CD14-positive monocyte (primary cell): Measurements from ENCODE around the gene ERCC2. TPM values are rescaled to one million over a fixed set of nuclear protein-coding genes. Genes with fewer than 3 reads are reported as not detected.
"Not testable (repeated sequence)": the region's sequence is repeated elsewhere in the genome, so short reads cannot be mapped to it uniquely, and the experiment has no call there.

Experiments used
- DNase-seq, 3 donors: peaks; one replicate each; pipeline ENCODE4 v3.0.0-alpha.2; 2011 to 2022
- H2AFZ ChIP-seq: 2 replicates; pipeline ENCODE4 v1.6.0; 2012; ENCODE audit warnings: mild to moderate bottlenecking, low read depth, low read length, inconsistent platforms; ENCODE audit not compliant: insufficient read depth, poor library complexity, severe bottlenecking
- H3K27ac ChIP-seq, 2 donors: 1 replicate in 1 of 2; 2 replicates in 1 of 2; pipeline ENCODE4 v1.5.1; 2012 to 2013; ENCODE audit warnings: low read length in 2 of 2, control low read depth in 1 of 2, inconsistent platforms in 1 of 2, low read depth in 1 of 2, mild to moderate bottlenecking in 1 of 2
- H3K27me3 ChIP-seq, 2 donors: one replicate each; pipeline versions ENCODE4 v1.6.0 to v1.6.1; 2011 to 2013; ENCODE audit warnings: low read length in 2 of 2; ENCODE audit not compliant: control insufficient read depth in 2 of 2, insufficient read depth in 2 of 2
- H3K36me3 ChIP-seq, 2 donors: replicated peaks in 1 of 2; 1 replicate in 1 of 2; 2 replicates in 1 of 2; pipeline versions ENCODE4 v1.5.1 to v1.6.1; 2012 to 2013; ENCODE audit warnings: low read length in 2 of 2, control low read depth in 1 of 2, inconsistent platforms in 1 of 2, mild to moderate bottlenecking in 1 of 2; ENCODE audit not compliant: insufficient read depth in 2 of 2, control insufficient read depth in 1 of 2
- H3K4me1 ChIP-seq, 2 donors: 1 replicate in 1 of 2; 2 replicates in 1 of 2; pipeline versions ENCODE4 v1.5.1 to v1.6.1; 2012 to 2013; ENCODE audit warnings: low read length in 2 of 2, control low read depth in 1 of 2, inconsistent platforms in 1 of 2, mild to moderate bottlenecking in 1 of 2, moderate library complexity in 1 of 2; ENCODE audit not compliant: insufficient read depth in 2 of 2, control insufficient read depth in 1 of 2
- H3K4me2 ChIP-seq: replicated peaks from 2 replicates; pipeline ENCODE3; 2012; ENCODE audit warnings: low read length, moderate library complexity, mild to moderate bottlenecking; ENCODE audit not compliant: poor library complexity, severe bottlenecking; ENCODE audit errors: extremely low read depth
- H3K4me3 ChIP-seq, 3 experiments: fragments of 200-600 bp in 1 of 3; sonication (generic) in 1 of 3; replicated peaks in 1 of 3; 1 replicate in 2 of 3; 2 replicates in 1 of 3; pipeline ENCODE4 v1.5.1; 2011 to 2013; ENCODE audit warnings: low read length in 3 of 3, mild to moderate bottlenecking in 3 of 3, control low read depth in 2 of 3, low read depth in 2 of 3, inconsistent platforms in 1 of 3, moderate library complexity in 1 of 3
- H3K79me2 ChIP-seq: 2 replicates; pipeline ENCODE4 v1.6.0; 2012; ENCODE audit warnings: mild to moderate bottlenecking, control low read depth, inconsistent platforms, low read length, moderate library complexity; ENCODE audit not compliant: insufficient read depth
- H3K9ac ChIP-seq: 2 replicates; pipeline ENCODE4 v1.6.0; 2017; ENCODE audit warnings: low read length, mild to moderate bottlenecking; ENCODE audit not compliant: insufficient read depth, poor library complexity, severe bottlenecking
- H3K9me3 ChIP-seq, 2 donors: replicated peaks in 1 of 2; 1 replicate in 1 of 2; 2 replicates in 1 of 2; pipeline versions ENCODE4 v1.5.1 to v1.6.1; 2012 to 2013; ENCODE audit warnings: low read length in 2 of 2, control low read depth in 1 of 2; ENCODE audit not compliant: control insufficient read depth in 1 of 2, insufficient read depth in 1 of 2
- H4K20me1 ChIP-seq: 2 replicates; pipeline ENCODE4 v1.6.0; 2012; ENCODE audit warnings: mild to moderate bottlenecking, low read length, control low read depth, moderate library complexity; ENCODE audit not compliant: insufficient read depth
- H3K27ac Mint-ChIP-seq, 7 donors: one replicate each; pipeline ENCODE4 v1.8.0; 2020; ENCODE audit warnings: mild to moderate bottlenecking in 7 of 7, mixed read lengths in 7 of 7, moderate library complexity in 6 of 7, inconsistent platforms in 2 of 7
- H3K27me3 Mint-ChIP-seq, 3 donors: one replicate each; pipeline ENCODE4 v1.8.0; 2021 to 2022; ENCODE audit warnings: low read depth in 3 of 3, mild to moderate bottlenecking in 3 of 3, mixed read lengths in 3 of 3, moderate library complexity in 3 of 3, inconsistent platforms in 1 of 3
- H3K36me3 Mint-ChIP-seq, 2 donors: one replicate each; pipeline ENCODE4 v1.8.0; 2020; ENCODE audit warnings: mixed read lengths in 2 of 2, inconsistent platforms in 1 of 2, mild to moderate bottlenecking in 1 of 2
- H3K4me1 Mint-ChIP-seq: one replicate; pipeline ENCODE4 v1.8.0; 2020; ENCODE audit warnings: mild to moderate bottlenecking, mixed read lengths
- H3K4me3 Mint-ChIP-seq, 2 donors: one replicate each; pipeline ENCODE4 v1.8.0; 2020; ENCODE audit warnings: mild to moderate bottlenecking in 2 of 2, mixed read lengths in 2 of 2, moderate library complexity in 1 of 2
- H3K9me3 Mint-ChIP-seq, 7 donors: one replicate each; pipeline ENCODE4 v1.8.0; 2020 to 2022; ENCODE audit warnings: mixed read lengths in 7 of 7, mild to moderate bottlenecking in 6 of 7, moderate library complexity in 6 of 7, inconsistent platforms in 2 of 7
- CTCF ChIP-seq: fragments of 200-600 bp; IDR thresholded peaks from one replicate; pipeline ENCODE4 v1.8.0; 2022; ENCODE audit warnings: antibody characterized with exemption, mild to moderate bottlenecking
- WGBS: methylation state at CpG from one replicate; pipeline ENCODE4 v1.1.5; 2013; ENCODE audit warnings: missing lambda C conversion rate; ENCODE audit not compliant: insufficient coverage; 5-methylcytosine and 5-hydroxymethylcytosine counted together
- intact Hi-C, 2 donors: fragments of 100-400 bp; cut with micrococcal nuclease; formaldehyde crosslinking; loops; one replicate each; pipeline versions ENCODE4 v1.15.0 to v1.15.1; 2023
- polyA plus RNA-seq, 3 donors: library from polyadenylated mRNA; depleted of rRNA in 1 of 3; unstranded in 2 of 3; stranded (reverse) in 1 of 3; fragments of 300-500 nt in 2 of 3; fragments of >200 nt in 1 of 3; fragmentation: Illumina TruSeq in 2 of 3; gene quantifications; 1 replicate in 2 of 3; 2 replicates in 1 of 3; pipeline ENCODE4 v1.2.3, GENCODE V29; 2012 to 2021

The ERCC2 gene
- polyA plus RNA-seq, 3 donors = 4.0 to 20.0 (median 4.4) TPM

GRCh38 chr19:45311621-45312020 lies 58.8 kb downstream of the ERCC2 start:
- Mint-ChIP-seq H3K27ac (peak overlapping the region in 1 of 7 donors; percentile 21), H3K27me3 (peaks cover 8 to 25% (median 13%) of the 10 kb centered on the region in 3 donors), H3K4me1 (peaks cover 13% of the 10 kb centered on the region), H3K4me3 (peak overlapping the region; percentile 35 to 41), H3K36me3 (no peaks in the 10 kb centered on the region), H3K9me3 (peaks cover 0 to 4% (median 1%) of the 10 kb centered on the region in 7 donors)
- peak; percentile 60 to 83 (median 65) for DNase-seq
- peak overlapping the region in 1 of 3 experiments; percentile 14 for H3K4me3 ChIP-seq
- intact Hi-C loops = no loop called here
- peaks cover 0 to 6% of the 10 kb centered on the region in 2 donors for H3K27me3 ChIP-seq
- no peaks in the 10 kb centered on the region for H4K20me1 ChIP-seq
- no peaks in the 10 kb centered on the region for H3K36me3 ChIP-seq
- peaks cover 3 to 9% of the 10 kb centered on the region in 2 donors for H3K4me1 ChIP-seq
- peak overlapping the region; percentile 34 for H3K4me2 ChIP-seq
- no peaks in the 10 kb centered on the region for H3K79me2 ChIP-seq
- no peaks in the 10 kb centered on the region for H3K9me3 ChIP-seq
- H2AFZ ChIP-seq = peak overlapping the region; percentile 73
- no peak overlapping the region for H3K27ac ChIP-seq
- WGBS = 4% methylated on average over 17 of the region's 18 CpGs
- H3K9ac ChIP-seq = no peak overlapping the region
- TF ChIP-seq CTCF = no peak

- WGBS = 97% methylated on average over 7 of the region's 8 CpGs
- H3K4me3 ChIP-seq, H3K9me3 Mint-ChIP-seq, H2AFZ ChIP-seq, intact Hi-C loops, H3K4me1 ChIP-seq, H3K4me2 ChIP-seq, H3K9ac ChIP-seq, DNase-seq, H3K4me3 Mint-ChIP-seq, H3K36me3 Mint-ChIP-seq, H3K27ac ChIP-seq, H3K79me2 ChIP-seq, H3K36me3 ChIP-seq, H3K9me3 ChIP-seq, H3K27me3 ChIP-seq, H4K20me1 ChIP-seq: not testable (repeated sequence)
- H3K27ac Mint-ChIP-seq = peak overlapping the region in 1 of 7 donors; percentile 16
- H3K27me3 Mint-ChIP-seq = peaks cover 4 to 17% (median 15%) of the 10 kb centered on the region in 3 donors
- peaks cover 13% of the 10 kb centered on the region for H3K4me1 Mint-ChIP-seq
Measured at GRCh38 chr19:45309322-45309721, 61.1 kb downstream of the ERCC2 start.
